ENCODE data around the gene SMIM44. TPM values are rescaled to one million over a fixed set of nuclear protein-coding genes. Genes with fewer than 3 reads are reported as not detected.
A peak's percentile ranks its signal among the peaks of the same experiment; 100 is the strongest.

SMIM44 gene
- total and polyA plus RNA-seq, 9 of the 15 experiments (the other 6 are each of a cell fraction or from before 2014, with no cell fraction given), result not detected

GRCh38 chr19:3521104-3521445 is 37.8 kb upstream of the SMIM44 start (continued):
- TF ChIP-seq MNT (conservative IDR thresholded peaks at IDR 0.05) (no peak), PYGO2 (tag; IDR thresholded peaks at IDR 0.05) (no peak), HMGN3 (IDR thresholded peaks at IDR 0.05; ENCODE audit: borderline replicate concordance, extremely low read depth, insufficient read length, low read depth, low read length) (no peak), RAD51 (IDR thresholded peaks at IDR 0.05; ENCODE audit: borderline replicate concordance, low read depth) (peak; percentile 60; the same call in 1 of the 2 replicates), RCOR1 (IDR thresholded peaks at IDR 0.05; ENCODE audit: borderline replicate concordance in 1 of 2, low read depth in 2 of 2, low read length in 2 of 2) (peak in 1 of 2 experiments; percentile 31; a peak in 2 of 4 replicates), ZBTB49 (CRISPR knock-in tag; IDR thresholded peaks at IDR 0.05; ENCODE audit: borderline replicate concordance) (no peak), MEF2A (IDR thresholded peaks at IDR 0.05; ENCODE audit: control insufficient read depth, low read depth, low read length) (no peak), ZNF239 (CRISPR knock-in tag; IDR thresholded peaks at IDR 0.05) (no peak), MYBL2 (IDR thresholded peaks at IDR 0.05; ENCODE audit: low read depth) (no peak), MYBL2 (CRISPR knock-in tag; IDR thresholded peaks at IDR 0.05; ENCODE audit: borderline replicate concordance) (no peak), BRF1 (IDR thresholded peaks at IDR 0.05; ENCODE audit: borderline replicate concordance, extremely low read depth, insufficient read length) (no peak), ZC3H11A (IDR thresholded peaks at IDR 0.05; ENCODE audit: low read depth, low read length) (no peak), HINFP (tag; conservative IDR thresholded peaks at IDR 0.05; ENCODE audit: low read depth) (no peak), POLR2AphosphoS5 (IDR thresholded peaks at IDR 0.05; ENCODE audit: control insufficient read depth, insufficient read depth, low read depth, low read length) (no peak), ZNF512 (tag; IDR thresholded peaks at IDR 0.05) (no peak), ZMIZ1 (IDR thresholded peaks at IDR 0.05; ENCODE audit: low read depth in 2 of 2, low read length in 2 of 2) (no peak), ARNT (IDR thresholded peaks at IDR 0.05) (peak in 1 of 2 experiments; percentile 46; a peak in 1 of 4 replicates)

All from K562 (cell line).